Measurements from ENCODE around the gene TRAPPC6A.

TRAPPC6A gene

GRCh38 chr19:45146251-45146650, 31.8 kb downstream of the TRAPPC6A start:
- DNase-seq, result no peak

GRCh38 chr19:45145270-45146189, 32.5 kb downstream of the TRAPPC6A start:
- no peak for DNase-seq

GRCh38 chr19:45144431-45145269, 33.4 kb downstream of the TRAPPC6A start:
- no peak for DNase-seq

- no peak for DNase-seq
These were observed 35.3 kb downstream of the TRAPPC6A start for GRCh38 chr19:45142726-45143110.

GRCh38 chr19:45142016-45142725, 35.9 kb downstream of the TRAPPC6A start:
- DNase-seq, result no peak

- DNase-seq, result no peak
These were observed 36.7 kb downstream of the TRAPPC6A start for GRCh38 chr19:45141203-45141900.

GRCh38 chr19:45140533-45140932, 37.5 kb downstream of the TRAPPC6A start:
- DNase-seq, result no peak

- no peak for DNase-seq
These were observed 37.9 kb downstream of the TRAPPC6A start for GRCh38 chr19:45140144-45140503.

- no peak for DNase-seq
These were observed 38.5 kb downstream of the TRAPPC6A start for GRCh38 chr19:45139286-45140143.

GRCh38 chr19:45138303-45138751, 39.7 kb downstream of the TRAPPC6A start:
- no peak for DNase-seq

GRCh38 chr19:45137179-45137761, 40.8 kb downstream of the TRAPPC6A start:
- no peak for DNase-seq

GRCh38 chr19:45136507-45137178, 41.4 kb downstream of the TRAPPC6A start:
- DNase-seq, result no peak

GRCh38 chr19:45135176-45135885, 42.7 kb downstream of the TRAPPC6A start:
- DNase-seq, result no peak

- no peak for DNase-seq
These were observed 44.4 kb downstream of the TRAPPC6A start for GRCh38 chr19:45133661-45134060.

GRCh38 chr19:45130888-45131615, 47.0 kb downstream of the TRAPPC6A start:
- no peak for DNase-seq

GRCh38 chr19:45130236-45130635, 47.8 kb downstream of the TRAPPC6A start:
- no peak for DNase-seq

GRCh38 chr19:45128806-45129205, 49.2 kb downstream of the TRAPPC6A start:
- no peak for DNase-seq

GRCh38 chr19:45128146-45128545, 49.9 kb downstream of the TRAPPC6A start:
- DNase-seq, result no peak

- no peak for DNase-seq
These were observed 51.4 kb downstream of the TRAPPC6A start for GRCh38 chr19:45126654-45127053.

Data from midbrain (tissue), 1 donor.